Heart right ventricle (tissue), 16 donors: Measurements from ENCODE around the gene EMC10. TPM values are rescaled to one million over a fixed set of nuclear protein-coding genes. Genes with fewer than 3 reads are reported as not detected.

Experiments used
- ATAC-seq, 8 donors: fragments of 200-7000 bp; cut with Tn5 transposase; one replicate each; pipeline ENCODE4 v1.9.1; 2020; ENCODE audit warnings: mild to moderate bottlenecking in 8 of 8, moderate library complexity in 8 of 8, moderate number of reproducible peaks in 1 of 8
- DNase-seq, 2 donors: peaks; one replicate each; pipeline ENCODE4 v3.0.0-alpha.2; 2020
- H3K27ac ChIP-seq, 10 donors: fragments of 200-600 bp; sonication (generic) in 2 of 10; one replicate each; pipeline versions ENCODE4 v1.5.0 to v1.8.0; 2020 to 2022; ENCODE audit warnings: mild to moderate bottlenecking in 3 of 10
- H3K27me3 ChIP-seq, 7 donors: fragments of 200-600 bp; one replicate each; pipeline ENCODE4 v1.8.0; 2021 to 2022; ENCODE audit warnings: mild to moderate bottlenecking in 2 of 7
- H3K36me3 ChIP-seq, 9 donors: fragments of 200-600 bp; sonication (generic) in 1 of 9; one replicate each; pipeline versions ENCODE4 v1.5.0 to v1.8.0; 2020 to 2022; ENCODE audit warnings: mild to moderate bottlenecking in 2 of 9
- H3K4me1 ChIP-seq, 9 donors: fragments of 200-600 bp; sonication (generic) in 1 of 9; one replicate each; pipeline versions ENCODE4 v1.5.0 to v1.8.0; 2020 to 2022; ENCODE audit warnings: mild to moderate bottlenecking in 4 of 9
- H3K4me3 ChIP-seq, 10 donors: fragments of 200-600 bp; sonication (generic) in 2 of 10; one replicate each; pipeline versions ENCODE4 v1.5.0 to v1.8.0; 2020 to 2022; ENCODE audit warnings: mild to moderate bottlenecking in 7 of 10, moderate library complexity in 2 of 10
- H3K9me3 ChIP-seq, 11 donors: fragments of 200-600 bp in 10 of 11; sonication (generic) in 2 of 11; one replicate each; pipeline versions ENCODE4 v1.5.0 to v1.8.0; 2013 to 2022; ENCODE audit warnings: mild to moderate bottlenecking in 2 of 11, control low read depth in 1 of 11, moderate library complexity in 1 of 11
- CTCF ChIP-seq, 9 donors: fragments of 200-600 bp; sonication (generic) in 2 of 9; IDR thresholded peaks; one replicate each; pipeline versions ENCODE4 v1.5.0 to v1.8.0; 2021 to 2022; ENCODE audit warnings: antibody characterized with exemption in 9 of 9, mild to moderate bottlenecking in 5 of 9, moderate library complexity in 1 of 9
- WGBS, 2 donors: extraction: QIAGEN DNeasy Blood & Tissue Kit; methylation state at CpG; one replicate each; pipeline ENCODE4 v1.1.7; 2013; ENCODE audit warnings: inconsistent platforms in 1 of 2; 5-methylcytosine and 5-hydroxymethylcytosine counted together
- intact Hi-C, 10 donors: fragments of 100-400 bp; cut with DNase I; formaldehyde crosslinking; loops; one replicate each; pipeline versions ENCODE4 v1.11.1 to v1.14.2; 2022
- polyA plus RNA-seq, 2 donors: library from polyadenylated mRNA; stranded (reverse); fragments of 200-250 nt; gene quantifications; one replicate each; pipeline ENCODE4 v1.2.3, GENCODE V29; 2013
- total RNA-seq, 10 donors: library from RNA; stranded (reverse); fragmentation: NEBNext Ultra II Directional in 3 of 10; extraction: Animal tissue kit (Norgen Biotek cat#: 25700) in 3 of 10; gene quantifications; one replicate each; pipeline versions ENCODE4 v1.2.1 to v1.2.4, GENCODE V29; 2021 to 2023
- donor health status: Arrhythmogenic right ventricular cardiomyopathy.
- donor health status: ischemic (EF 13 %, LVEDD 7.1; RV severe dilation, severe dysfunction).
- donor health status: healthy with polysubstance abuse.
- donor health status: DM: no; HTN: yes; CAD: no.
- donor health status: DM: no; HTN: no; CAD: no.
- donor health status: ischemic (EF 25% LVEDD 6.9; RV normal size, moderate dysfunction).
- donor health status: ischemic (EF 25% LVEDD 5.7; RV mildly dilated, moderate dysfunction).
- donor health status: healthy.
- donor health status: DM: yes; HTN: yes; CAD: no.
- donor health status: Ischemic cardiomyopathy.
- donor health status: ischemic (EF 35%, LVEDD 5.7; RV mildly dilated, moderate dysfunction).
- donor health status: nonischemic (EF 11% LVEDD 7.7; RV severe dilation, severe dysfunction).
- donor health status: DM: yes; HTN: yes; CAD: no.
- donor health status: PGD.
- donor health status: ischemic (EF 29% LVEDD 5.4; RV normal size, mild dysfunction).
- donor health status: nonischemic (EF 23%, LVEDD 6.1; RV moderate dilation, normal function).

Gene EMC10
- total and polyA plus RNA-seq, 12 donors, result 73.6 to 152 (median 89.1) TPM

GRCh38 chr19:50479761-50480251, 3.5 kb downstream of the EMC10 start:
- intact Hi-C loops, result loop anchor here in 1 of 10 donors (5.0 kb wide), 2 partner anchors 32 to 108 kb away; partner anchors contain the start of genes ASPDH and JOSD2
- 93 to 94% methylated on average over 16 of the region's 16 CpGs for WGBS, 2 donors

GRCh38 chr19:50480281-50481111, 4.2 kb downstream of the EMC10 start:
- H3K9me3 ChIP-seq, result no peaks in the 10 kb centered on the region
- no peak overlapping the region for H3K4me3 ChIP-seq
- TF ChIP-seq CTCF (IDR thresholded peaks at IDR 0.05), result no peak
- no peak for DNase-seq
- 93 to 95% methylated on average over 30 to 37 of the region's 37 CpGs for WGBS, 2 donors
- H3K27ac ChIP-seq, result no peak overlapping the region
- H3K4me1 ChIP-seq, result peaks cover 5 to 30% (median 19%) of the 10 kb centered on the region in 9 donors
- H3K27me3 ChIP-seq, result no peaks in the 10 kb centered on the region
- H3K36me3 ChIP-seq, result peaks cover 0 to 72% (median 19%) of the 10 kb centered on the region in 9 donors
- intact Hi-C loops, result no loop called here
- no peak for ATAC-seq

More at GRCh38 chr19:50479761-50480251, 3.5 kb downstream of the EMC10 start:
- DNase-seq (no peak), ATAC-seq (no peak)
- Histone ChIP-seq H3K4me1 (peaks cover 5 to 30% (median 19%) of the 10 kb centered on the region in 9 donors), H3K36me3 (peaks cover 0 to 66% (median 19%) of the 10 kb centered on the region in 9 donors), H3K9me3 (no peaks in the 10 kb centered on the region), H3K27me3 (no peaks in the 10 kb centered on the region), H3K4me3 (no peak overlapping the region), H3K27ac (no peak overlapping the region)
- no peak for TF ChIP-seq CTCF (IDR thresholded peaks at IDR 0.05)

GRCh38 chr19:50481351-50482149, 5.2 kb downstream of the EMC10 start:
- Histone ChIP-seq H3K4me1 (peaks cover 5 to 30% (median 17%) of the 10 kb centered on the region in 9 donors), H3K27ac (no peak overlapping the region), H3K27me3 (no peaks in the 10 kb centered on the region), H3K4me3 (no peak overlapping the region), H3K36me3 (peaks cover 0 to 72% (median 19%) of the 10 kb centered on the region in 9 donors), H3K9me3 (peaks cover 0 to 2% (median 0%) of the 10 kb centered on the region in 11 donors)
- ATAC-seq (peak in 1 of 8 donors; percentile 4), DNase-seq (no peak)
- intact Hi-C loops, result no loop called here
- TF ChIP-seq CTCF (IDR thresholded peaks at IDR 0.05), result no peak
- WGBS, 2 donors, result 91 to 97% methylated on average over 25 to 27 of the region's 27 CpGs

GRCh38 chr19:50482271-50482855, 6.1 kb downstream of the EMC10 start:
- Histone ChIP-seq H3K9me3 (peaks cover 0 to 5% (median 0%) of the 10 kb centered on the region in 11 donors), H3K27me3 (peaks cover 0 to under 1% (median 0%) of the 10 kb centered on the region in 7 donors), H3K36me3 (peaks cover 0 to 72% (median 19%) of the 10 kb centered on the region in 9 donors), H3K4me3 (no peak overlapping the region), H3K27ac (no peak overlapping the region), H3K4me1 (peaks cover 1 to 25% (median 11%) of the 10 kb centered on the region in 9 donors)
- peak in 1 of 8 donors; percentile 23 for ATAC-seq
- DNase-seq, result no peak
- no peak for TF ChIP-seq CTCF (IDR thresholded peaks at IDR 0.05)
- intact Hi-C loops, result no loop called here
- 82 to 83% methylated on average over 16 of the region's 16 CpGs for WGBS, 2 donors
